Measurements from ENCODE around the gene LMNTD2.
A peak's percentile ranks its signal among the peaks of the same experiment; 100 is the strongest.

Gene LMNTD2

DNA sequence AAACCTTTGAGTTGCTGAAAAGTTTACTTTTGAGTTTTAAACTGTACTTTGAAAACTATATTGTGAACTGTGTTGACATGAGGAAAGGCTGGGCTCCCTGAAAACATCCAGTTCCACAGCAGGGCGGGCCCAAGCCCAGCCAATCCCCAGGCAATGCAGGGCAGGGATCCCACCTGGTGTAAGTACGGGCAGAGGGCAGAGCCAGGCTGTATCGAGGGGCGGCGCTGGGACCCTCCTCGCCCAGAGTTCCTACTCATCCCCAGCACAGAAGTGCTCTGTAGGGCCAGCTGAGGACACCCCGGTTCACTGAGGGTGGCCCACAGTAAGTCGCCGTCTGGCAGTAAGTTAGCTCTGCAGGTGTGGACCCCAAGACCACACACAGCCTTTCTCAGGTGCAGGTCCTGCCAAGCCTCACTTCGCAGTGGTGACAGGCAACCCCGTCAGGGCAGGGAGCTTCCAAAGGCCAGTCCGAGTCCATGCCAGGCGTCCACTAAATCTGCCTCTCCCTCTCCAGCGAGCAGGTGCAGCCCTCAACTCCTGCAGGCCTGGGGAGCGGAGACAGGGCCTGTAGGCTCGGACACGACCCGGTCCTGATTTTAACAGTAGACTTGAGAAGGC is 6.6 kb upstream of the LMNTD2 start:
- DNase-seq = no peak

DNA sequence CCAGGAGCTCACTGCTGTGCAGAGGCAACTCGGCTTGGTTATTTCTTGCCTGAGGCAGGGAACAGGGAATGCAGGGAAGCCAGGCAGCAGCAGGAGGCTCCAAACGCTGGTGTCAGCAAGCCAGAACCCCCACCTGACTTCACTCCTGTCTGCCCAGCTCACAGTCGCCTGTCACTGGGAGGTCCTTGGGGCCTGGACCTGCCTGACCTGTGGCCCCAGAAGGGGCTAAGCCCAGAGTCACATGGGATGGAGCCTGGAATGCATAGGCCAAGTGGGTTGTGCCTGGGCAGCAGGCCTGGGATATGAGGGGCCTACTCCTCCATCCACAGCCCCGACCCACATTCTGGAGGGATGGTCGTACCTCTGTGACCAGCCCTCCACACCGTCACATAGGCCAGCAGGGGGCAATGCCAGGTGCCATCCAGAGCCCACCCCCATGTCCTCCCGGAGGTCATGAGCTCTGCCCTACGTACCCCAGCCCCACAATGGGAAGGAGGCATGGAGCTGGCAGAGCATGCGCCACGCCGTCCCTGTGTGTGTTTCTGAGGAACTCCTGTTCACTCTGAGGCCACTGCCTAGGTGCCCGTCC is 5.5 kb upstream of the LMNTD2 start:
- DNase-seq = no peak

DNA sequence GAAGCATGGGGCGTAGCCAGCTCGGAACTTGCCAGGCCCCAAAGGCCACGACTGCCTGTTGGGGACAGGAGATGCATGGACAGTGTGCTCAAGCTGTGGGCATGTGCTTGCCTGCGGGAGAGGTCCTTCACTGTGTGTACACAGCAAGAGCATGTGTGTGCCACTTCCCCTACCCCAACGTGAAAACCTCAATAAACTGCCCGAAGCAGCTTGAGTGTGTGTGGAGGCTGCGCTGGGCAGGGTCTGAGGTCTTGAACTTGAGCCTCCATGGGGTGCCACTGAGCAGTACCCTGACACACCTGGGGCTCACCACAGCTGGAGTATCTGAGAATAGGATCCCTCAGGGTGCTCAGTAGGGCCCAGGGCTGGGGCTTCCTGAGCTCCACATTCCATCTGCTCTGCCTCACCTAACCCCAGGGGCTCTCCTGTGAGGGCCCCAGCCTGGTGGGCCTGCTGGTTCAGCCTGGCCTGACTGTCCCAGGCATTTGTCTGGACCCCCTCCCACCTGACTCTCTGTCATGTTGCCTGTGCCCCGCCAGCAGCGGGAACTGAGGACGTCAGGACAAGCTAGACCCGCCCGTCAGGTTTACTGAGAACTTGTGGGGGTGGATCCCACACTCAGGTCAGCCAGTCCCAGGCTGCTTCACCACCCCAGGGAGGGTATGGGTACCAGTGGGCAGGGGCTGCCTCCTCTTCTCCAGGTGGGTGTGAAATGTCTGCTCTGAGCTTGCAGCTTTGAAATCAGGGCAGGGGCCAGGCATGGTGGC is 3.5 kb upstream of the LMNTD2 start:
- DNase-seq = no peak

DNA sequence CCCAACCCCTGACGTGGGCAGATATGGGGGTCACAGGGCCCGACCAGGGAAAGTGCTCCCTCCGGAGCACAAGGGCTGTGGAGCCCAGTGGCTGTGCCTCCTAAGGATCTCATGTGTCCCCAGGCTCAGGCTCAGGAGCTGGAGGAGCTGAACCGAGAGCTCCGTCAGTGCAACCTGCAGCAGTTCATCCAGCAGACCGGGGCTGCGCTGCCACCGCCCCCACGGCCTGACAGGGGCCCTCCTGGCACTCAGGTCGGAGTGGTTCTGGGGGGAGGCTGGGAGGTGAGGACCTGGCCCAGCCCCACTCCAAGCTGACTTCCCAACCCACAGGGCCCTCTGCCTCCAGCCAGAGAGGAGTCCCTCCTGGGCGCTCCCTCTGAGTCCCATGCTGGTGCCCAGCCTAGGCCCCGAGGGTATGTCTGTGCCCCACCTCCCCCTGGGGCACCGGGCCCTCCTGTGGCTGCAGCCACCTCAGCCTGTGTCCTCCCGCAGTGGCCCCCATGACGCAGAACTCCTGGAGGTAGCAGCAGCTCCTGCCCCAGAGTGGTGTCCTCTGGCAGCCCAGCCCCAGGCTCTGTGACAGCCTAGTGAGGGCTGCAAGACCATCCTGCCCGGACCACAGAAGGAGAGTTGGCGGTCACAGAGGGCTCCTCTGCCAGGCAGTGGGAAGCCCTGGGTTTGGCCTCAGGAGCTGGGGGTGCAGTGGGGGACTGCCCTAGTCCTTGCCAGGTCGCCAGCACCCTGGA is 2.7 kb upstream of the LMNTD2 start:
- DNase-seq = no peak

DNA sequence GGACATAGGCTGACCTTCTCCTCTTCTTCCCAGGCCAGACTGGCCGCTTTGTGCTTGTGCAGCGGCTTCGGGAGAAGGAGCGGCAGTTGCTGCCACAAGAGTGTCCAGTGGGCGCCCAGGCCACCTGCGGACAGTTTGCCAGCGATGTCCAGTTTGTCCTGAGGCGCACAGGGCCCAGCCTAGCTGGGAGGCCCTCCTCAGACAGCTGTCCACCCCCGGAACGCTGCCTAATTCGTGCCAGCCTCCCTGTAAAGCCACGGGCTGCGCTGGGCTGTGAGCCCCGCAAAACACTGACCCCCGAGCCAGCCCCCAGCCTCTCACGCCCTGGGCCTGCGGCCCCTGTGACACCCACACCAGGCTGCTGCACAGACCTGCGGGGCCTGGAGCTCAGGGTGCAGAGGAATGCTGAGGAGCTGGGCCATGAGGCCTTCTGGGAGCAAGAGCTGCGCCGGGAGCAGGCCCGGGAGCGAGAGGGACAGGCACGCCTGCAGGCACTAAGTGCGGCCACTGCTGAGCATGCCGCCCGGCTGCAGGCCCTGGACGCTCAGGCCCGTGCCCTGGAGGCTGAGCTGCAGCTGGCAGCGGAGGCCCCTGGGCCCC is 1.6 kb upstream of the LMNTD2 start:
- no peak for DNase-seq

DNA sequence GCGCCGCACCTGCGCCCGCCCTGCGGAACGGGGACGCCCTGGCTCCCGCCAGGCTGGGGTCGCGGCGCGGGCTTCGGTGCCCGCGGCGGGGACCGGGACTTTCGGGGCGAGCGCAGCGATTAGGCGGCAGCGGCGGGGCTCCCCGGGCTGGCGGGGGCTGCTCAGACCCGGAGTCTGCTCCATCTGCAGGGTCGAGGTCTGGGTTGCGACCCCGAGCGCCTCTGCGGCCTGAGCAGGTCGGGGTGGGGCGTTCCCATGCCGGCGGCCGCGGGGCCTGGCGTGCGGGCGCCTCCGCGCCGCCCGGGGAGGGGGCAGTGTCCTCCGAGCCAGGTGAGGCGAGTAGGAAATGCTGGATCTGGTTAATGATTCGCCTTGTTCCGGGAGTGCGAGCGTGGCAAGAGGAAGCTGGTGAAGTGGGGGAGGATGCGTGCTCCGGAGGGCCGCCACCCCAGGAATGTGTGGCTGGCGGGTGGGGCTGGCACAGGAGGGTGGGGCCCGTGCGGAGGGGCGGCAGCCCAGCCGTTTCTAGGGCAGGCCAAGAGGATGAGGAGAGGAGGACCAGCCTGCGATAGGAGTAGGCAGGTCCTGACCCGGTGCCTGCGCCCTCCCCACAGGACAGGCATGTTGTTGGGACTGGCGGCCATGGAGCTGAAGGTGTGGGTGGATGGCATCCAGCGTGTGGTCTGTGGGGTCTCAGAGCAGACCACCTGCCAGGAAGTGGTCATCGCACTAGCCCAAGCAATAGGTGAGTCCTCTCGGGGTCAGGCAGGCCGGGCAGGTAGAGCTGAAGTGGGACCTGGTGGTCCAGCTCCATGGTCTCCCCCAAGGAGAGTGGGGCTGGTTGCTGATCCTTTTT is 838 bp upstream of the LMNTD2 start:
- DNase-seq = no peak

DNA sequence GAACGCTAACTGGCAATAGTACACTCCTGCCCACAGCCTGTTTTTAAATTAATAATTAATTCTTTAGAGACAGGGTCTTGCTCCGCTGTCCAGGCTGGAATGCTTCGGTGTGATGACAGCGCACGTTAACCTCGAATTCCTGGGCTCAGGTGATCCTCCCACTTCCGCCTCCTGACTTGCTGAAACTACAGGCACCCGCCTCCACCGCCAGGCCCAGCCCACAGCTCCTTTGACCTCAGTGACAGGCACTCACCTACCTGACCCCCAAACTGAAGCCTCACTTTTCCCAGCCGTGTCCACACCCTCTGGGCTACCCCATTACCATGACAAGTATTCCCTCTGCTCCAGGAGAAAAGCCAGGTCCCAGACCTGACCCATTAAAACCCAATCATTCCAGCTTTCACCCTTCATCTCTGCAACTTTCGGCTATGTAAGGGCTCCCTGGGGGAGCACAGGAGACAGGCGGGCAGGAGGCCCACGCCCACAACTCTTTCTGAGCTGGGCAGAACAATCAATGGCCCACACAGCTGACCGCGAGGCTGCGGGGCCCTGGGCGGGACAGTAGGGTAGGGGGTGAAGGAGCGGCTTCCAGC is 730 bp downstream of the LMNTD2 start:
- DNase-seq = no peak

DNA sequence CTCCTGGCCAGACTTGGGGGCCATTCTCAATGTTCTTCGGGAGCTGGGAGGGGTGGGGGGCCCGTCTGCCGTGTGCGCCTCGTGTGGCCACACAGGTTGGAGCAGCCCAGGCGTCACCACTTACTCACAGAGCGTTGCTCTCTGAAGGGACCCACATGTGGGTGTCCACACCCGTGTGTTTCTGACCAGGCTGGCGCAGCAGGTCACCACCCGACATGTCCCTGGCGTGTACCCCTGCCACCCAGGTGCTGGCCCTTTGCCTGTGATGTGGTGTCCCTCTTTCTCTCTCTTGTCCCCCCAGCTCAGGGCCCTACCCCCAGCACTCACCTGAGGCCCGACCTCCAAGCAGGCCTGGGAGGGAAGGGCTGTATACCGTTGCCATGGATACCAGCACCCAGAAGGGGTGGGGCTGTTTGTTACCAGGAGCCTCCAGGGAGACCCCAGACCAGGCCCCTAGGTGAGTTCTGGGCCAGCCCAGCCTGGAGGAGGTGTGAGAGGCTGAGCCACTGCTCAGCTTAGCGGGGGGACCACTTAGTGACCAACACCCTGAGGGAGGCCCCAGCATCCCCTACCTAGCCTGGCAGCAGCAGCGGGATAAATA is 1.4 kb downstream of the LMNTD2 start:
- DNase-seq = no peak

DNA sequence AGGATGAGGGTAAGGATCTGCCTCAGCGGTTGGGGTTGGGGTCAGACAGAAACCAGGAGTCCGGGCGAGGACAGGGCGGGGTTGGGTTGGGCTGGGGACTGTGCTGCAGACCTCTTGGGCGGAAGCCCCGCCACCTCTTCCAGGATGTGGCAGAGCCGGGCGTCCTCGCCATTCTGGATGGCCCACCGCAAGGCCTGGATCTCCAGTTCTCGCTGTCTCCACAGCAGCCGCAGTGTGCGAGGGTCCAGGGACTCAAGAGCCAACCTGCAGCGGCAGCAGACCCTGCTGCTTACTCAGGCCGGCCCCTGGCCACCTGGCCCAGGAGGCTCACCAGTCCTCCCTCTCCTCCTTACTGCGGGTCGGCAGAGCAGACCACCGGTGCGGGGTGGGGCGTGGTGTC is 2.0 kb downstream of the LMNTD2 start:
- no peak for DNase-seq

DNA sequence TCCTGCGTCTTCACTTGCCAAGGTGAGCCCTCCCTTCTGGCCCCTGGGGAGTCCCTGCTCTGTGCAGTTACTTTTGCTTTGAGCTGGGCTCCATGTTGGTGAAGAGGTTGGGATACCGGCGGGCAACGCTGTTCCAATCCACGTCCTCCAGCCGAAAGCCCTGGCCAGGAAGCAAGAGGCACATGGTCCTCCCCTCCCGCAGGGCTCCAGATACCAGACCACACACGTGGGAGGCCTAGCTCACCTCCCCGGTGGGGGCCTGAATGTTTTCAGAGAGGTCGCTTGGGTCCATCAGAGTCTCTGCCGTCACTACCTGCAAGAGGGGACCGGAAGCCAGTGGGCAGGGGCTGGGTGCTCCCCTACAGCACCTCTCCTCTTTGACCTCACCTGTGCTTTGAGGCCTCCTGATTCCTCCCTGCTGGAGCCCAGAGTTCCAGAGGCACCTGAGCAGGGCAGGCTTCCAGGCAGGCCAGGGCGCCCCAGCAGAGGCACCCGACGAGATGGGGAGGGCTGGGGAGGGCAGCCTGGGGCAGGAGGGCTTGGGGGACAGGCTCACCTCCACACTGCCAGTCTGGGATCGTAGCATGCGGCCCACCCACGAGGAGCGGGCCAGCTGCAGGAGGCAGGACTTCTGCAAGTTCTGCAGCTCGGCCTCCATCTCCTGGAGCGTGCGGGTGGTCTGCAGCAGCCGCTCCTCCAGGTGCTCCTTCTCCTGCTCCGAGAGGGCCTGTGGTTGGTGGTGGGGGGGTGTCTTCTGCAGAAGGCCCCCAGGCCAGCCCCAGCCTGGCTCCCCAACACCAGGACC is 3.0 kb downstream of the LMNTD2 start:
- no peak for DNase-seq

DNA sequence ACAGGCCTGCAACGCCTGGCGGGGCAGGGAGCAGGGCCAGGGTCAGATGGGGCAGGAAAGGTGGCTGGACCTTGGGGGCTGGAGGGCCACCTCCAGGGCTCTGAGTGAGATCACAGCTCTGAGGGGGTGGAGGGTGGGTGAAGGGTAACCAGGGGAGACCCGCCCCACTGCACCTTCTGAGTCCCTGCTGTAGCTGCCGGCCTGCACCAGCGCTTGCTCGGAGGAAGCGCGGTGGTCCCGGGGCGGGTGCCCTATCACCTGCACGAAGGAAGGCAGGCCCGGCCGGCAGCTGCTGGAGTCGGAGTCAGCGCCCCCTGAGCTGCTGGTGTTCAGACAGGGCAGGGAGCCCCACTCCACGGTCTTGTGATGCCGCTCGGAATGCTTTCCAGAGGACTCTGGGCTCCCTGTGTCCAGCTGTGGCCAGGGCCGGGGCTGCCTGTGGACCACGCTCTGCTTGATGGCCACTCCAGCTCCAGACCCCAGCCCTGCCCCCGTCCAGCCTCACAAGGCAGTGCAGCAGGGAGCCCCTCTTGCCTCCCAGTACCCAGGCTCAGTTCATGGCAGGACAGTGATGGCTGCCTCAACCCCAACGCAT is 3.8 kb downstream of the LMNTD2 start:
- no peak for DNase-seq

DNA sequence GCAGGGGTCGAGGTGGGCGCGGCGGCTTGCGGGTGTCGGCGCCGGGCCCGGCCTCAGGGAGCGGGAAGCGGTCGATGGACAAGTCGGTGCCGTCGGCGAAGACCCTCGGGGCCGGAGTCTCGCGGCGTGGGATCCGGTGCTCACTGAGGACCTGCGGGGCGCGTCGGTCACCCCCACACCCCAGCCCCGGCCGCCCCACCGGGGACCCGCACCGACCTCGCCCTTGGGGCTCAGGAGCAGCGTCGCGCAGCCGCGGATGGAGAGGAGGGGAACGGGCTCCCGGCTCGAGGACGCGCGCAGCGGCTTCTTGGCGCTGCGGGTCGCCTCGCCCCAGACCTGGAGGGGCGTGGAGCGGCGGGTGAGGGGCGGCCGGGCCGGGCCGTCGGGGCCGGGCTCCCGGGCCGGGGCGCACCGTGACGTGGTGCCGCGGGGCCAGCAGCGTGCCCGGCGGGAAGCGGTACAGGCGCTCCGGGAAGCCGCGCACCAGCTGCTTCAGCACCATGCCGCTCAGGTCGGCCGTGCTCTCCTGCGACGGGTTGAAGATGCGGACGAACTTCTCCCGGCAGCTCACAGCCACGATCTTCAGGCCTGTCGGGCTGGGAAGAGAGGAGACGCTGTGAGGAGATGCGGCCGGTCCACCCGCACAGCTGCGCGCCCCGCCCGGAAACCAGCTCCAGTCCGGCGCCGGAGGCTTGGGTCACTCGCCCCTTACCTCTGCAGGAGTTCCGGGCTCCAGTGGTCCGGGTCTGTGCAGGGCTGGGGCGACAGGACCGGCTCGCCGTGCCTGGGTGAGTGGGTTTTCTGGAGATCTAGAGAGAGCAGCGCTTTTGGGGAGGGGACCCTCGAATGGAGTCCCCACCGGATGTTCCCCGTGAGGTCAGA is 4.5 kb downstream of the LMNTD2 start:
- no peak for DNase-seq

DNA sequence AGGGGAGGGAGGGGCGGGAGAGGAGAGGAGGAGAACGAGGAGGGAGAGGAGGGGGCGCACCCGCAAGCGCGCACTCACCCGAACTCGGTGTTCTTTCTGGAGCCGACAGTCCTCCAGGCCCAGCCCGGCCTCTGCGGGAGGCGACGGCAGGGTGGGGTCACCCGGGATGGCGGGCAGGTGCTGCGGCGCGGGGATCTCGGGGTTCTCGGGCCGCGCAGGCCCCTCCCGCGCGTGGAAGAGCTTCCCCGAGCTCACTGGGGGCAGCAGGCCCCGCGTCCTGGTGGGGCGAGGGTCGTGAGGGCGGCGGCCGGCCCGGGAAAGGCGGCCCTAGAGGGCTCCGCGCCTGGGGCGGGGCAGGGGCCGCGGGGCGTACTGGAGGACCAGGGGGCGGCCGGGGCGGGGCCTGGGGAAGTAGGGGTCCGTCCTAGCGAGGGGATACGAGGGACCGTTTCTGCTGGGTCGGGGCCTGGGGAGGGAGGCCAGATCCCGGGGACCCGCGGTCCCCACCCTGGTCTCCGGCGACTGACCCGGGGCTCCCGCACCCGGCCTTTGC is 5.2 kb downstream of the LMNTD2 start:
- no peak for DNase-seq

DNA sequence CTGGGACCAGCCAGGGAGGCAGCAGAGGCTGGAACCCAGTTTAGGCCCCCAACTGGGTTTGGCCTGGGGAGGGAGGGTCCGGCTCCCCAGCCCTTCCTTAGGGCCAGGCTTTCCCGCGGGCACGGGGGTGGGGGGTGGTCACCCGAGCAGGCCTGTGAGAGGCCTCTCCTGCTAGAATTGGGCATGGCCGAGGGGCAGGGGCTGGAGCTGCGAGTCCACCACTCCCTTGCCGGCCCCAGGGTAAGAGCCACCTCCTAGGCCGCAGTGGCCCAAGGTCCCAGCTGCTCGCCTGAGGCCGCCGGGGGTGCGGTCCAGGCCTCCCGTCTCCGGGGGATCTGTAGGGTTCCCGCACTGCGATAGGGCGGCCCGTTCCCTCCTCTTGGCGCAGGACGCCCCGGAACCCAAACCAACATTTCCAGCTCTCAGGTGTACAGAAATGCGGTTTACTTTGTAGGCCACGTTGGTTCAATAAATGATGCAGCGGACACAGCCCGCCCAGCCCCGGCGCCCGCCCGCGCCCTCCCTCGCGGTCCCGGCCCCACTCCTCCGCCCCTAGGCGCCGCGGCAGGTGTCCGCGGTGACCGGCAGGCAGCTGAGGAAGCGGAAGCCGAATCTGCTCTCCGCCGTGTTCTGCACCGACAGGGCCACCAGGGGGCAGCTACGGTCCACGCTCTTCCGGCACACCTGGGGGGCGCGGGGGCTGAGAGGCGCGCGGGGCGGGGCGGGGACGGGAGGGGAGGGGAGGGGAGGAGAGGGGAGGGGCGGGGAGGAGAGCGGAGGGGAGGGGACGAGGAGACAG is 5.9 kb downstream of the LMNTD2 start:
- DNase-seq = peak; percentile 52

DNA sequence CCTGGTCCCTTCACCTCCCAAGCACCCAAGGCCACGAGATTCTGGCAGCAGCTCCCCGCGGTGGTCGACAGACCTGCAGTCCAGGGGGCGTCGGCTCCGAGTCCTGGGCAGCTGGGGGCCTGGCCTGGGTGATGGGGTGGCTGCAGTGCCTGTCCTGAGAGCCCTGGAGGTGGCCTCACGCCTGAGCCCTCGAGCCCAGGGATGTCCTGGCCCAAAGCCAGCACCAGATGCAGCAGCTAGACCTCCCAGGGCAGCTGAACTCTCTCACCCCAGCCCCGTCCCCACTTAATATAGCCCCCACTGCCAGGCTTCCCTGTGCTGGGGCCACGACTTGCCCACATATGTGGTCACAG is 6.6 kb downstream of the LMNTD2 start:
- no peak for DNase-seq

DNA sequence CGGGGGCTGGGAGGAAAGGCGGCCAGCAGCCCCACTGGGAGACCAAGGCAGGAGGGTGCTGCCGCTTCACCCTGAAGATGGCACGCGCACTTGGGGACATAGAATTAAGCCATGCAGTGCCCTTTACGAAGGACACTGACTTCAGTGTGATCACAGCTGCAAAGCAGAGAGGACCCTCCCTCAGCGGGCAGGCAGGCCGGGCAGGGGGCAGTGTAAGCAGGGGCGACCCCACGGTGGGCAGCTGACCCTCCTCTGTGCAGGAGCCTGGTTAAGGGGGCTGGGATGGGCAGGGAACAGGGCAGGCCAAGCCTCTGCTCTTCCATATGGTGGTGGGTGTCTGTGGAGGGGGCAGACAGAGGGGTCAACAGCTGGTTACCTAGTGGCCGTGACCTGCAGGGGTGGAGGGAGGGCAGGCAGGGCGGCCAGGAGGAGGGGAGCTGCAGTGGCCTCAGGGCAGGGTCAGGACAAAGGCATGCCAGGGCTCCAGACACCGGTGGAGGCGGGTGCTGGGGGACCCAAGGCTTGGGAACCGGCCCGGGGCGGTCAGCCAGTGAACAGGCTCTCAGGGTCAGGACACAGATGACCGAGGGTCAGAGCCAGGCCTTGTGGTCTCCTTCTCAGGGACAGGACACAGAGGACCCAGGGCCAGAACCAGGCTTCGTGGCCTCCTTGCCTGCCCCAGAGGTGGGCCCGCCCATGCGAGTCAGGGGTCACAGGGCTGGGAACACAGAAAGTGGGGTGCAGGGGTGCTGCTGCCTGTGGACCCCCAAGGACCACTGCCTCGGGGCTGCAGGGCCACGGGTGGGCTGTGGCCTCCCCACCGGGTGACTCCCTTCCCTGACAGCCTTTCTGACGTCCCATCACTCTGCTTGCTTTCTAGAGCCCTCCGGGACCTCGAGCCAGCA is 7.2 kb downstream of the LMNTD2 start:
- DNase-seq = no peak

DNA sequence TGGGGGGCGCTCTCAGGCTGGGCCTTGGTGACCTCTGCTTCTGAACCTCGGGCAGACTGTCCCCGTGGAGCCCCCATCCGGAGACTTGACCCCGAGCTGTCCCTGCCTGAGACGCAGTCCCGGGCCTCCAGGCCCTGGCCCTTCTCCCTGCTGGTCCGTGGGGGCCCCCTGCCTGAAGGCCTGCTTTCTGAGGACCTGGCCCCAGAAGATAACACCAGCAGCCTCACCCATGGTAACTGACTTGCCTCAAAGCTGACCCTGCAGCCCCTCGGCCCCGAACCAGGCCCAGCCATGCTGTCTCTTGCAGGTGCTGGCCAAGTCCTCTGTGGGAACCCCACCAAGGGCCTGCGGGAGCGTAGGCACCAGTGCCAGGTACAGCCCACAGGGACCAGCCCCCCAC is 8.9 kb downstream of the LMNTD2 start:
- no peak for DNase-seq
